Esophagus squamous epithelium (tissue), 4 donors: ENCODE data around the gene MYCBP2.

Source experiments
- POLR2A ChIP-seq, 4 donors: fragments of 450-650 bp; IDR thresholded peaks; one replicate each; pipeline ENCODE4 v1.6.1; 2017; ENCODE audit warnings: antibody characterized with exemption in 4 of 4, mild to moderate bottlenecking in 4 of 4, moderate library complexity in 3 of 4
- TF ChIP-seq, protein P1 (sequence below), 6 experiments: fragments of 450-650 bp in 4 of 6; fragments of 200-600 bp in 2 of 6; sonication (generic) in 2 of 6; IDR thresholded peaks; one replicate each; pipeline ENCODE4 v1.5.1; 2016 to 2019; ENCODE audit warnings: antibody characterized with exemption in 6 of 6, mild to moderate bottlenecking in 4 of 6, moderate library complexity in 4 of 6

- TF ChIP-seq, protein P1, sequence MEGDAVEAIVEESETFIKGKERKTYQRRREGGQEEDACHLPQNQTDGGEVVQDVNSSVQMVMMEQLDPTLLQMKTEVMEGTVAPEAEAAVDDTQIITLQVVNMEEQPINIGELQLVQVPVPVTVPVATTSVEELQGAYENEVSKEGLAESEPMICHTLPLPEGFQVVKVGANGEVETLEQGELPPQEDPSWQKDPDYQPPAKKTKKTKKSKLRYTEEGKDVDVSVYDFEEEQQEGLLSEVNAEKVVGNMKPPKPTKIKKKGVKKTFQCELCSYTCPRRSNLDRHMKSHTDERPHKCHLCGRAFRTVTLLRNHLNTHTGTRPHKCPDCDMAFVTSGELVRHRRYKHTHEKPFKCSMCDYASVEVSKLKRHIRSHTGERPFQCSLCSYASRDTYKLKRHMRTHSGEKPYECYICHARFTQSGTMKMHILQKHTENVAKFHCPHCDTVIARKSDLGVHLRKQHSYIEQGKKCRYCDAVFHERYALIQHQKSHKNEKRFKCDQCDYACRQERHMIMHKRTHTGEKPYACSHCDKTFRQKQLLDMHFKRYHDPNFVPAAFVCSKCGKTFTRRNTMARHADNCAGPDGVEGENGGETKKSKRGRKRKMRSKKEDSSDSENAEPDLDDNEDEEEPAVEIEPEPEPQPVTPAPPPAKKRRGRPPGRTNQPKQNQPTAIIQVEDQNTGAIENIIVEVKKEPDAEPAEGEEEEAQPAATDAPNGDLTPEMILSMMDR (IDR thresholded peaks at IDR 0.05), result no peak
- no peak for TF ChIP-seq POLR2A (IDR thresholded peaks at IDR 0.05)
Observed at GRCh38 chr13:77219401-77219800, 107.5 kb downstream of the MYCBP2 start.
